GM12864 (cell line): Measurements from ENCODE around the gene BET1.
A peak's percentile ranks its signal among the peaks of the same experiment; 100 is the strongest.

Source experiments
- DNase-seq: peaks from one replicate; pipeline ENCODE4 v3.0.0-alpha.2; 2011; ENCODE audit warnings: low read depth
- H3K4me3 ChIP-seq: 2 replicates; pipeline ENCODE4 v1.5.1; 2011; ENCODE audit warnings: mild to moderate bottlenecking, low read depth, low read length, control low read depth
- CTCF ChIP-seq: IDR thresholded peaks from 2 replicates; pipeline ENCODE4 v1.5.1; 2011; ENCODE audit warnings: low read depth, mild to moderate bottlenecking, moderate library complexity, low read length, control low read depth, inconsistent platforms; ENCODE audit errors: missing control alignments

BET1 gene

GRCh38 chr7:93980744-93981479, 23.2 kb downstream of the BET1 start:
- peak overlapping the region; percentile 34; the same call in 1 of the 2 replicates for H3K4me3 ChIP-seq
- no peak for TF ChIP-seq CTCF
- DNase-seq = no peak

DNA sequence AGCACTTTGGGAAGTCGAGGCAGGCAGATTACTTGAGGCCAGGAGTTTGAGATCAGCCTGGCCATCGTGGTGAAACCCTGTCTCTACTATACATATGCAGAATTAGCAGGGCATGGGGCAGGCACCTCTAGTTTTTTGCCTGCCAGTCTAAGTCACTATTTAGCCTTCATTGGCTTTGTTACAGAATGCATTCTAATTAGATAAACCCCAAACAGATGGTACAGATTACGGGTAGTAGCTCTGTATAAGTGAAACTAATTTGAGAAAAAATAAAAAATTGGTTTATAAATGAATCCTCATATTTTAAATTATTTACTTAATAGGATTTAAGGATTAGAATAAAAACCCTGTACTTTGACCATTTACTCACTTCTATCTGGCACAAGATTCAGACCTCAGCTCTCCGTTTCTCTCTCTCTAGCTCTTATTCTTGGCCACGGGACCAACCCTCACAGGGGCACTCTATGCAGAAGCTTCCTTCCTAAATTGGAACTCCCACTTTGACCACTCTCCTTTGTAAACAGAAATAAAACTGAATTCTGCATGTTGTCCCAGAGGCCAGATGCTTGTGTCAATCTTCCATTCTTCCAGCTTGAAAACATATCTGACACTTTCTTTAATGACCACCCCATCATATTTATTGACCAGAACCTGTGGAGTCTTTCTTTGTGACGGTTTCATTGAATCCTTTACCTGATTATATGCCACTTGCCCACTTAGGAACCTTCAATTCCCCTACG, 26.8 kb downstream of the BET1 start:
- no peak overlapping the region for H3K4me3 ChIP-seq
- no peak for DNase-seq
- no peak for TF ChIP-seq CTCF

GRCh38 chr7:93973134-93973533, 31.0 kb downstream of the BET1 start:
- DNase-seq = no peak
- TF ChIP-seq CTCF = no peak
- no peak overlapping the region for H3K4me3 ChIP-seq

GRCh38 chr7:93972029-93972725, 32.0 kb downstream of the BET1 start:
- no peak overlapping the region for H3K4me3 ChIP-seq

DNA sequence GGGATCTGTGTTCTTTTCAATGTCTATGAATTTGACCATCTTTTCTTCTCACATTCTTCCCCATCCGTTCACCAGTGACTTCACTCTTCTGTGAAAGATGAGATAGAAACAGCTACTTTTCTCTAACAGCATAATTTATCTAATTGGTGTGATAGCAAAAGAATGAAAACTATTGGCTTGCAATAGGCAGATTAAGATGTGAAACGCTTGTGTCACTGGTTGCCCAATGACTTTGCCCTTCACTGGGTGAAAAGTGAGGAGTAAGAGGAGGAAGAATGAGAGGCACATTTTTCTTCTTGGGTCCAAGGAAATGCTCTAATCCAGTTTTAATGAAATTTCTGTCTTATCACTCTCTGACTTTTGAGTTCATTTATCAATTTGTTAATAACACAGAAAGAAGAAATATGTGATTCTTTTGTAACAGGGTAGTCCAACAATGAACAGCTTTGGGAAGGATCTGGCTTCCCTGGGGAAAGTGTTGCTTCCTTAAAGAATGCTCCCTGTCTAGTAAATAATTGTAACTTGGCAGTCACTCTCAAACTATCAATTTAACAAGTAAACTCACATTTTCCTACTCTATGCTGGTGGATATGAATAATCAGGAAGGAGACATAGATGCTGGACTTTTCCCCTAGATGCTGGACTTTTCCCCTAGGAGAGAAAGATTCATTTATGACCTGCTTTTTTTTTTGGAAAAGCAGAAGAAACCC, 35.1 kb downstream of the BET1 start:
- no peak for DNase-seq
- no peak overlapping the region for H3K4me3 ChIP-seq
- no peak for TF ChIP-seq CTCF

More at GRCh38 chr7:93972029-93972725, 32.0 kb downstream of the BET1 start:
- DNase-seq = no peak
- TF ChIP-seq CTCF = no peak

DNA sequence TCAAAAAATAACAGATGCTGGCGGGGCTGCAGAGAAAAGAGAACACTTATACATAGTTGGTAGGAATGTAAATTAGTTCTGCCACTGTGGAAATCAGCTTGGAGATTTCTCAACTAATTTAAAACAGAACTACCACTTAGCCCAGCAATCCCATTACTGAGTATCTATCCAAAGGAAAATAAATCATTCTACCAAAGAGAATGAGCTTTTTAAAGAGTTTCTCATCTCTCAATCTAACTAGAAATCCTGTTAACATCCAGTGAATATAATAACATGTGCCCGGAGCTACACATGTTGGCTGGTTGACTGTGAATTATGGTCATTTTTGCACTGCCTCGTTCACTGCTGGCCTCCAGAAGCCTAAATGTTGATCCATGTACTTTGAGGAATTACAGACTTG, 39.3 kb downstream of the BET1 start:
- DNase-seq = no peak
- no peak for TF ChIP-seq CTCF
- no peak overlapping the region for H3K4me3 ChIP-seq
